HEK293 (cell line): ENCODE results near the gene PTH2.

Experiments used
- CTCF ChIA-PET: fragments of 350-600 bp; formaldehyde crosslinking; extraction: SDS; loops from one replicate; lab custom pipeline; 2021; ENCODE audit warnings: antibody characterized with exemption; lab: Yijun Ruan, JAX
- POLR2A ChIA-PET: fragments of 300-600 bp; formaldehyde crosslinking; extraction: SDS; loops from one replicate; lab custom pipeline; 2020; ENCODE audit warnings: antibody characterized with exemption, inconsistent platforms; lab: Yijun Ruan, JAX
- H3K27ac ChIP-seq: fragments of 200-500 bp; sonication (Bioruptor generic); 2 replicates; pipeline ENCODE4 v1.5.1; 2014; ENCODE audit warnings: low read depth, low read length, control low read depth, inconsistent platforms; ENCODE audit errors: extremely low read depth
- H3K36me3 ChIP-seq, 2 experiments: fragments of 200-500 bp in 1 of 2; sonication (Bioruptor generic) in 1 of 2; 1 replicate in 1 of 2; 2 replicates in 1 of 2; pipeline ENCODE4 v1.5.1; 2014 to 2017; ENCODE audit warnings: inconsistent platforms in 2 of 2, low read length in 2 of 2; ENCODE audit not compliant: control insufficient read depth in 2 of 2, insufficient read depth in 1 of 2
- H3K4me1 ChIP-seq: fragments of 200-500 bp; sonication (Bioruptor generic); 2 replicates; pipeline ENCODE4 v1.5.1; 2014; ENCODE audit warnings: mild to moderate bottlenecking, low read length, inconsistent platforms; ENCODE audit not compliant: control insufficient read depth, insufficient read depth
- H3K4me3 ChIP-seq: 2 replicates; pipeline ENCODE4 v1.5.1; 2011; ENCODE audit warnings: low read depth, mild to moderate bottlenecking, control low read depth, low read length, moderate library complexity
- H3K9me3 ChIP-seq: fragments of 200-500 bp; sonication (Bioruptor generic); 2 replicates; pipeline ENCODE4 v1.5.1; 2014; ENCODE audit warnings: low read depth, low read length, inconsistent platforms; ENCODE audit not compliant: control insufficient read depth, insufficient read depth
- EGR2 ChIP-seq: fragments of 450-650 bp; formaldehyde crosslinking; IDR thresholded peaks from 2 replicates; pipeline ENCODE4 v1.5.1; 2016; ENCODE audit warnings: low read depth, missing biosample characterization, missing genetic modification characterization
- GLI4 ChIP-seq: fragments of 450-650 bp; formaldehyde crosslinking; IDR thresholded peaks from 2 replicates; pipeline ENCODE4 v1.5.1; 2016; ENCODE audit warnings: missing biosample characterization, missing genetic modification characterization
- REST ChIP-seq: fragments of 450-650 bp; formaldehyde crosslinking; IDR thresholded peaks from 2 replicates; pipeline ENCODE4 v1.5.1; 2016; ENCODE audit warnings: missing biosample characterization, missing genetic modification characterization
- SALL2 ChIP-seq: fragments of 450-650 bp; formaldehyde crosslinking; IDR thresholded peaks from 2 replicates; pipeline ENCODE4 v1.5.0; 2017; ENCODE audit warnings: missing biosample characterization, mild to moderate bottlenecking, missing genetic modification characterization, borderline replicate concordance
- SP3 ChIP-seq: fragments of 450-650 bp; formaldehyde crosslinking; IDR thresholded peaks from 2 replicates; pipeline ENCODE4 v1.5.1; 2016; ENCODE audit warnings: missing biosample characterization, missing genetic modification characterization
- TCF7L2 ChIP-seq: IDR thresholded peaks from 2 replicates; pipeline ENCODE4 v1.6.1; 2011; ENCODE audit warnings: low read depth, mild to moderate bottlenecking, inconsistent platforms, low read length, moderate library complexity, borderline replicate concordance
- YY1 ChIP-seq: fragments of 450-650 bp; formaldehyde crosslinking; IDR thresholded peaks from 2 replicates; pipeline ENCODE4 v1.5.1; 2018; ENCODE audit warnings: missing biosample characterization, missing genetic modification characterization
- ZBTB10 ChIP-seq: fragments of 450-650 bp; formaldehyde crosslinking; IDR thresholded peaks from 2 replicates; pipeline ENCODE4 v1.5.1; 2016; ENCODE audit warnings: missing biosample characterization, missing genetic modification characterization
- ZBTB21 ChIP-seq: fragments of 450-650 bp; formaldehyde crosslinking; IDR thresholded peaks from 2 replicates; pipeline ENCODE4 v1.5.1; 2017; ENCODE audit warnings: missing biosample characterization, missing genetic modification characterization
- ZFHX2 ChIP-seq: fragments of 450-650 bp; formaldehyde crosslinking; conservative IDR thresholded peaks from 2 replicates; pipeline ENCODE4 v1.5.1; 2016; ENCODE audit warnings: missing biosample characterization, missing genetic modification characterization
- ZFP41 ChIP-seq: fragments of 450-650 bp; formaldehyde crosslinking; IDR thresholded peaks from 2 replicates; pipeline ENCODE4 v1.5.1; 2016; ENCODE audit warnings: missing biosample characterization, missing genetic modification characterization, borderline replicate concordance
- ZNF132 ChIP-seq: fragments of 450-650 bp; formaldehyde crosslinking; IDR thresholded peaks from 2 replicates; pipeline ENCODE4 v1.5.1; 2017; ENCODE audit warnings: missing biosample characterization, missing genetic modification characterization, borderline replicate concordance
- ZNF2 ChIP-seq: fragments of 450-650 bp; formaldehyde crosslinking; IDR thresholded peaks from 2 replicates; pipeline ENCODE4 v1.5.1; 2016; ENCODE audit warnings: missing biosample characterization, missing genetic modification characterization
- ZNF266 ChIP-seq: fragments of 450-650 bp; formaldehyde crosslinking; IDR thresholded peaks from 2 replicates; pipeline ENCODE4 v1.5.1; 2016; ENCODE audit warnings: missing biosample characterization, missing genetic modification characterization, low read depth
- ZNF274 ChIP-seq, 2 experiments: fragments of 200-500 bp in 1 of 2; fragments of 450-650 bp in 1 of 2; sonication (Bioruptor generic) in 1 of 2; formaldehyde crosslinking in 1 of 2; IDR thresholded peaks; 2 replicates each; pipeline versions ENCODE4 v1.5.1 to v1.6.1; 2014 to 2016; ENCODE audit warnings: borderline replicate concordance in 1 of 2, inconsistent platforms in 1 of 2, low read length in 1 of 2, missing biosample characterization in 1 of 2, missing genetic modification characterization in 1 of 2
- ZNF341 ChIP-seq: fragments of 450-650 bp; formaldehyde crosslinking; IDR thresholded peaks from 2 replicates; pipeline ENCODE4; 2016; ENCODE audit warnings: low read depth, missing biosample characterization, missing genetic modification characterization
- ZNF398 ChIP-seq: fragments of 450-650 bp; formaldehyde crosslinking; IDR thresholded peaks from 2 replicates; pipeline ENCODE4 v1.5.1; 2017; ENCODE audit warnings: missing biosample characterization, missing genetic modification characterization
- ZNF514 ChIP-seq: fragments of 450-650 bp; formaldehyde crosslinking; IDR thresholded peaks from 2 replicates; pipeline ENCODE4 v1.5.1; 2016; ENCODE audit warnings: missing biosample characterization, missing genetic modification characterization
- ZNF549 ChIP-seq: fragments of 450-650 bp; IDR thresholded peaks from 2 replicates; pipeline ENCODE4 v1.5.1; 2018; ENCODE audit warnings: missing biosample characterization, missing genetic modification characterization, mild to moderate bottlenecking, inconsistent platforms, moderate library complexity
- ZNF785 ChIP-seq: fragments of 450-650 bp; formaldehyde crosslinking; IDR thresholded peaks from 2 replicates; pipeline ENCODE4 v1.5.1; 2016; ENCODE audit warnings: missing biosample characterization, missing genetic modification characterization
- ZXDB ChIP-seq: fragments of 450-650 bp; formaldehyde crosslinking; IDR thresholded peaks from 2 replicates; pipeline ENCODE4 v1.5.1; 2016; ENCODE audit warnings: missing biosample characterization, missing genetic modification characterization

The PTH2 gene

GRCh38 chr19:49450405-49450804 is 27.2 kb upstream of the PTH2 start:
- peak; percentile 57 for TF ChIP-seq ZFHX2
- 0 out of 2 replicates have a peak, but pooled peaks have one; percentile 10 for TF ChIP-seq ZBTB21 (tag by site-specific recombination)
- TF ChIP-seq EGR2 (tag by site-specific recombination): peak; percentile 69
- TF ChIP-seq ZNF398 (tag by site-specific recombination): no peak
- ChIA-PET CTCF (interaction anchor here (0.9 to 2.5 kb wide), 2 partner anchors 58 to 282 kb away, joined by 3 to 16 read pairs; no protein-coding TSS in a partner anchor), POLR2A (interaction anchor here (1.6 kb wide), 1 partner anchor 42 kb away, joined by 4 read pairs; no protein-coding TSS in a partner anchor)
- Histone ChIP-seq H3K36me3 (peaks cover 17 to 45% of the 10 kb centered on the region in 2 experiments), H3K4me3 (peak overlapping the region; percentile 69), H3K4me1 (0 out of 2 replicates have a peak, but pooled peaks cover 6% of the 10 kb centered on the region), H3K9me3 (no peaks in the 10 kb centered on the region), H3K27ac (peak overlapping the region; percentile 53)

- POLR2A ChIA-PET: interaction anchor here (1.0 kb wide), 1 partner anchor 45 kb away, joined by 3 read pairs; no protein-coding TSS in a partner anchor
- TF ChIP-seq ZNF514: no peak
- TF ChIP-seq ZNF341: peak; percentile 54
- TF ChIP-seq, all 188 proteins: peak for 1
- Histone ChIP-seq H3K4me3 (no peak overlapping the region), H3K27ac (no peak overlapping the region; the same call in 1 of the 2 replicates), H3K36me3 (peaks cover 17 to 45% of the 10 kb centered on the region in 2 experiments), H3K4me1 (no peaks in the 10 kb centered on the region), H3K9me3 (no peaks in the 10 kb centered on the region)
- CTCF ChIA-PET: interaction anchor here (0.6 to 1.3 kb wide), 7 partner anchors 25 to 223 kb away, joined by 3 to 6 read pairs (median 4); no protein-coding TSS in a partner anchor
Measured at GRCh38 chr19:49448432-49448786, 25.2 kb upstream of the PTH2 start.

GRCh38 chr19:49447485-49448431 is 24.5 kb upstream of the PTH2 start:
- ChIA-PET POLR2A (interaction anchor here (1.0 kb wide), 1 partner anchor 44 kb away, joined by 3 read pairs; no protein-coding TSS in a partner anchor), CTCF (interaction anchor here (0.6 to 1.3 kb wide), 6 partner anchors 26 to 124 kb away, joined by 3 to 6 read pairs (median 4); no protein-coding TSS in a partner anchor)
- Histone ChIP-seq H3K9me3 (no peaks in the 10 kb centered on the region), H3K36me3 (peaks cover 17 to 45% of the 10 kb centered on the region in 2 experiments), H3K4me3 (no peak overlapping the region), H3K4me1 (no peaks in the 10 kb centered on the region), H3K27ac (no peak overlapping the region)
- no peak for TF ChIP-seq YY1 (tag by site-specific recombination)
- TF ChIP-seq ZNF785 (tag by site-specific recombination): no peak
- TF ChIP-seq ZNF132 (tag by site-specific recombination): no peak
- no peak for TF ChIP-seq ZNF549 (tag by site-specific recombination)
- TF ChIP-seq SP3 (tag by site-specific recombination): peak; percentile 68
- no peak for TF ChIP-seq REST (tag by site-specific recombination)
- TF ChIP-seq ZNF266: no peak
- no peak for TF ChIP-seq SALL2
- no peak for TF ChIP-seq ZFP41 (tag by site-specific recombination)
- TF ChIP-seq ZXDB (tag by site-specific recombination): peak; percentile 43; the same call in 1 of the 2 replicates
- TF ChIP-seq ZBTB10: no peak
- no peak for TF ChIP-seq ZNF2 (tag by site-specific recombination)
- no peak for TF ChIP-seq TCF7L2
- TF ChIP-seq GLI4 (tag by site-specific recombination): no peak
- TF ChIP-seq ZNF274 (IDR thresholded peaks at IDR 0.05; ENCODE audit: low read length): no peak
- TF ChIP-seq ZNF274 (tag by site-specific recombination; IDR thresholded peaks at IDR 0.05; ENCODE audit: borderline replicate concordance): no peak
